Measurements from ENCODE around the gene PAX9. TPM values are rescaled to one million over a fixed set of nuclear protein-coding genes. Genes with fewer than 3 reads are reported as not detected.

Gene PAX9
- total RNA-seq, 4 donors from 2014 or later = 1.3 to 6.0 (median 3.2) TPM

GRCh38 chr14:36646664-36647416, 14.8 kb upstream of the PAX9 start:
- no peak for DNase-seq (ENCODE audit: low spot score in 2 of 2)
- Histone ChIP-seq H3K27me3 (peaks cover 0 to 70% of the 10 kb centered on the region in 2 donors), H3K4me1 (peaks cover 0 to 24% (median 11%) of the 10 kb centered on the region in 4 donors), H3K9me3 (no peaks in the 10 kb centered on the region), H3K4me3 (peak overlapping the region; percentile 26 to 56 (median 42)), H3K27ac (no peak overlapping the region), H3K36me3 (no peaks in the 10 kb centered on the region)
- TF ChIP-seq, protein P1, sequence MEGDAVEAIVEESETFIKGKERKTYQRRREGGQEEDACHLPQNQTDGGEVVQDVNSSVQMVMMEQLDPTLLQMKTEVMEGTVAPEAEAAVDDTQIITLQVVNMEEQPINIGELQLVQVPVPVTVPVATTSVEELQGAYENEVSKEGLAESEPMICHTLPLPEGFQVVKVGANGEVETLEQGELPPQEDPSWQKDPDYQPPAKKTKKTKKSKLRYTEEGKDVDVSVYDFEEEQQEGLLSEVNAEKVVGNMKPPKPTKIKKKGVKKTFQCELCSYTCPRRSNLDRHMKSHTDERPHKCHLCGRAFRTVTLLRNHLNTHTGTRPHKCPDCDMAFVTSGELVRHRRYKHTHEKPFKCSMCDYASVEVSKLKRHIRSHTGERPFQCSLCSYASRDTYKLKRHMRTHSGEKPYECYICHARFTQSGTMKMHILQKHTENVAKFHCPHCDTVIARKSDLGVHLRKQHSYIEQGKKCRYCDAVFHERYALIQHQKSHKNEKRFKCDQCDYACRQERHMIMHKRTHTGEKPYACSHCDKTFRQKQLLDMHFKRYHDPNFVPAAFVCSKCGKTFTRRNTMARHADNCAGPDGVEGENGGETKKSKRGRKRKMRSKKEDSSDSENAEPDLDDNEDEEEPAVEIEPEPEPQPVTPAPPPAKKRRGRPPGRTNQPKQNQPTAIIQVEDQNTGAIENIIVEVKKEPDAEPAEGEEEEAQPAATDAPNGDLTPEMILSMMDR (IDR thresholded peaks at IDR 0.05) = peak in 3 of 5 experiments; percentile 20 to 55 (median 20)
- no peak for TF ChIP-seq POLR2A (IDR thresholded peaks at IDR 0.05)
- 2 to 7% methylated on average over 39 to 44 of the region's 55 CpGs for WGBS, 2 donors

DNA sequence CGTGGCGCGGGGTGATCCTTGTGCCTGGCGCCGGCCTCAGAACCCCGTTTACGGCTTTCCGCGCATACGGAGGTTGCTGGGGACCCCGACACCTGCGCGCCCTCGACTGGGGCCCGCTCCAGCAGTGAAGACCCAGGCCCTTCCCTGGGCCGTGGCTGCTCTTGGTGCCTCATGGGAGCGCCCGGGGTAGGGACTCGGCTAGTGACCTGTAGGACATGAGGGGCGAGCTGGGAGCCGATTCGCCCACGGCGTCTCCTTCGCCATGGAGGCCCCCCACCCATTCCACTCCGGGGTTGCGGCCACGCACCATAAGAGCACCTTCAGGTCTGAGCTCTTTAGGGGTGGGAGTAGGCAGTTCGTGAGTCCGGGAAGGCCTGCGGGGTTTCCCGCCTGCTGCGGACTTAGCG, 14.2 kb upstream of the PAX9 start:
- H3K27me3 ChIP-seq = peaks cover 0 to 76% of the 10 kb centered on the region in 2 donors
- no peaks in the 10 kb centered on the region for H3K9me3 ChIP-seq
- H3K4me1 ChIP-seq = peaks cover 0 to 24% (median 11%) of the 10 kb centered on the region in 4 donors
- H3K27ac ChIP-seq = no peak overlapping the region
- WGBS, 2 donors = 3 to 4% methylated on average over 10 to 22 of the region's 34 CpGs
- peak overlapping the region; percentile 26 to 56 (median 42) for H3K4me3 ChIP-seq
- DNase-seq (ENCODE audit: low spot score in 2 of 2) = no peak
- H3K36me3 ChIP-seq = no peaks in the 10 kb centered on the region
- no peak for TF ChIP-seq EP300 (IDR thresholded peaks at IDR 0.05)
- TF ChIP-seq POLR2A (IDR thresholded peaks at IDR 0.05) = no peak
- TF ChIP-seq, protein P1 (IDR thresholded peaks at IDR 0.05) = no peak

DNA sequence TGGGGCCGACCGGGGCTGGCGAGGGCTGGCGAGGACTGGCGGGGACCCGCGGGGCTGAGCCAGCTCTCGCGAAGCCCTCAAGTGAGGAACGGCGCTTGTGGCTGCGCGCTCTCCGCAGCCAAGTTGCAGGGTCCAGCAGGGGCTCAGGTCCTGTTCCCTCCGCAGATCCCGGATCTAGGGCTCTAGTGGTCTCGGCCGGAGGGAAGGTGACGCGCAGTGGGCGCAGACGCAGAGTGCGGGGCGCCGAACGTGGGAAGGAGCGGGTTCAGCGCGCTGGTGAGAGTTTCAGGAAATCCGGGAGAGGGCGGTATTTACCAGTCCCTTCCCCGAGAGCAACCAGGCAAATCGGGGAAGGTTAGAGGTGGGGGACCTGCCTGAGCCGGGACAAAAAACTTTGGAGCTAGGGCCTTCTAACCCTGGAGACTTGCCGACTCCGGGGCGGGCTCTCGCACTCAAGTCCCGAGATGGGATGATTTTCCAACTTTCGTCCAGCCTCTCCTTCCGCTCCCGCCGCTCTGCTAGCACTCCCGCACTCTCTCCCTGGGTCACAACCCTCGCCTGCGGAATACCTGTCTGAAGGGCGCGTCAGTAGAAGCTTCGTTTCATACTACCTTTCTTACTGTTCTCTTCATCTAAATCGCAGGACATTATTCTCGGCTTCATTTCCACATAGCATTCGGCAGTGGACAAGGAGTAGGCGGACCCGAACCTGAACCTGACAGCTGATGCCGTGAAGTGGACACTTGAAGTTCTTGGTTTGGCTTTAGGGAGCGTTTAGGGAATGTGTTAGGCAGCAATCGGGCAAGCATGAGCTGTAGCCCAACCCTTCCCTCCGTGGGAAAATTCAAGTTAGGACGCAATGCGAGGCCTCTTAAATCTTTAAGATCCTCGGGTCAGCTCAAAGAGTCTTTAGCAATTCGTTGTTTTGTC, 13.6 kb upstream of the PAX9 start:
- no peak for TF ChIP-seq EP300 (IDR thresholded peaks at IDR 0.05)
- TF ChIP-seq, protein P1 (IDR thresholded peaks at IDR 0.05) = peak in 4 of 5 experiments; percentile 29 to 72 (median 60)
- H3K9me3 ChIP-seq = no peaks in the 10 kb centered on the region
- DNase-seq (ENCODE audit: low spot score in 2 of 2) = no peak
- H3K4me3 ChIP-seq = peak overlapping the region; percentile 26 to 56 (median 42)
- no peaks in the 10 kb centered on the region for H3K36me3 ChIP-seq
- WGBS, 2 donors = 10 to 13% methylated on average over 45 to 47 of the region's 62 CpGs
- peaks cover 0 to 83% of the 10 kb centered on the region in 2 donors for H3K27me3 ChIP-seq
- H3K27ac ChIP-seq = no peak overlapping the region
- peaks cover 0 to 24% (median 11%) of the 10 kb centered on the region in 4 donors for H3K4me1 ChIP-seq

DNA sequence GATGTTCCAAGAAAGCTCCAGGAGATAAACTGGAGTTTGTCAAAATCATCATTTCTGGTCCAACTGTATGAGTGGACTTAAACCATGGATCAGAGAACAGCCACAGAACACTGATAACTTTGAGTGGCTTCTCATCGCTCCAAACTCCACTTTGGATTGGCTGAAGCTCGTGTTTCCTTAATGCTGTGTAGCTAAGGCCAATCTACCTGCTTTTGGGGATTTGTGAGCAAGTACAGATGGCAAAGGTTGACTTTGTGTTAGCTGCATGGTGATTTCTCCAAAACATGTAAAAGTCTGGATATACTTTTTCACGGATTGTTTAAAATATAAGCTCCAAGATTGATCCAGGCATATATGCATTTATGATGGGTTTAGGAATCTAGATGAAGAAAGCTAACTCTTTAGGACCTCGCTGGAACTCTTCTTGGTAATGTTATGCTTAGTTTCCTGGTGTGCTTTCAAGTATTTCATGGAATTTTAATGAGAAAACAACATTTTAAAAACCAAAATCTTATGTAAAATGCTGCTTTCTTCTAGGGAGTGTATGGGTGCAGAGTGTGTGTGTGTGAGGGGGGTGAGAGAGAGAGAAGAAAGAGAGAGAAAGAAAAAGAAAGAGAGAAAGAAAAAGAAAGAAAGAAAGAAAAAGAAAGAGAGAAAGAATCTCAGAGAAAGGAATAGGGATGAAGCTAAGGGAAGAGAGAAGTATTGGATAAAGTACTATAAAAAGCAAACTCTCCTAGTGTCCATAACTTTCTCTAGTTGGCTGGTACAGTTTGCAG, 11.6 kb upstream of the PAX9 start:
- DNase-seq (ENCODE audit: low spot score in 2 of 2) = no peak

More for the DNA sequence above, 11.6 kb upstream of the PAX9 start:
- Histone ChIP-seq H3K36me3 (no peaks in the 10 kb centered on the region), H3K27me3 (peaks cover 3 to 97% of the 10 kb centered on the region in 2 donors), H3K4me3 (no peak overlapping the region), H3K27ac (no peak overlapping the region), H3K4me1 (peaks cover 0 to 34% (median 13%) of the 10 kb centered on the region in 4 donors), H3K9me3 (no peaks in the 10 kb centered on the region)
- TF ChIP-seq EP300 (IDR thresholded peaks at IDR 0.05) = no peak
- TF ChIP-seq POLR2A (IDR thresholded peaks at IDR 0.05) = no peak
- TF ChIP-seq, protein P1 (IDR thresholded peaks at IDR 0.05) = no peak
- 40 to 42% methylated on average over 4 of the region's 4 CpGs for WGBS, 2 donors

All from tibial nerve (tissue), 4 donors.